A549 treated with dexamethasone at 1 μM for 4 hours (cell line): ENCODE measurements around the gene PAK4. TPM values are rescaled to one million over a fixed set of nuclear protein-coding genes. Genes with fewer than 3 reads are reported as not detected.

Experiments
- total RNA-seq: library from RNA; stranded (reverse); fragments of 200-300 nt; extraction: Qiagen RNA extraction; gene quantifications from 5 replicates; pipeline ENCODE4 v1.2.3, GENCODE V29; 2022

Gene PAK4
- total RNA-seq = 70.5 to 147 TPM (median 134 TPM) in 5 replicates

GRCh38 chr19:39125554-39126311, at the start of gene PAK4:
TSS of gene PAK4 (plus strand) at chr19:39125786. CDS start at chr19:39169554, 43,768 bp downstream.

GRCh38 chr19:39083983-39084731, 41.4 kb upstream of the PAK4 start, which contains the start of gene ACP7:
TSS of gene ACP7 (plus strand) at chr19:39084368. CDS start at chr19:39085270, 902 bp downstream.

GRCh38 chr19:39196860-39197562, 71.4 kb downstream of the PAK4 start, which contains the start of gene NCCRP1:
TSS of gene NCCRP1 (plus strand) at chr19:39196964. CDS start at chr19:39196983, 19 bp downstream.

GRCh38 chr19:39203372-39204341, 78.1 kb downstream of the PAK4 start, which contains the start of gene SYCN:
TSS of gene SYCN (minus strand) at chr19:39204263. CDS start at chr19:39204254, 9 bp downstream.

Other genes with a start within 250 kb of the PAK4 start
- gene RINL, start 247.5 kb upstream of the PAK4 start, total RNA-seq = 2.1 to 3.9 TPM (median 2.6 TPM) in 5 replicates
- 32.1 to 38.1 TPM (median 35.6 TPM) in 5 replicates for gene SIRT2, start 226.2 kb upstream of the PAK4 start, total RNA-seq
- gene NFKBIB, start 225.8 kb upstream of the PAK4 start, total RNA-seq = 59.1 to 111 TPM (median 94.5 TPM) in 5 replicates
- 0.40 to 0.88 TPM (median 0.74 TPM) in 5 replicates for gene CCER2, start 213.6 kb upstream of the PAK4 start, total RNA-seq
- gene SARS2, start 195.0 kb upstream of the PAK4 start, total RNA-seq = 39.3 to 52.1 TPM (median 51.6 TPM) in 5 replicates
- gene MRPS12, start 194.8 kb upstream of the PAK4 start, total RNA-seq = 194 to 269 TPM (median 223 TPM) in 5 replicates
- 56.0 to 78.7 TPM (median 73.9 TPM) in 5 replicates for gene FBXO17, start 150.0 kb upstream of the PAK4 start, total RNA-seq
- gene FBXO27, start 93.2 kb upstream of the PAK4 start, total RNA-seq = 2.1 to 4.5 TPM (median 3.7 TPM) in 5 replicates
- gene ACP7, start 41.4 kb upstream of the PAK4 start, total RNA-seq = 0.02 to 0.07 TPM (median 0.05 TPM) in 5 replicates
- 1.0 to 1.7 TPM (median 1.5 TPM) in 5 replicates for gene NCCRP1, start 71.2 kb downstream of the PAK4 start, total RNA-seq
- not detected in 5 replicates for gene SYCN, start 78.5 kb downstream of the PAK4 start, total RNA-seq
- gene IFNL3, start 119.2 kb downstream of the PAK4 start, total RNA-seq = not detected in 5 replicates
- gene IFNL4, start 123.1 kb downstream of the PAK4 start, total RNA-seq = not detected in 5 replicates
- not detected in 5 replicates for gene IFNL2, start 142.6 kb downstream of the PAK4 start, total RNA-seq
- 0.16 to 0.26 TPM in 2 of 5 replicates, not detected in the others for gene IFNL1, start 170.6 kb downstream of the PAK4 start, total RNA-seq
- 6.3 to 10.8 TPM (median 9.6 TPM) in 5 replicates for gene LRFN1, start 195.1 kb downstream of the PAK4 start, total RNA-seq
- 0.31 TPM in 1 of 5 replicates, not detected in the others for gene GMFG, start 210.3 kb downstream of the PAK4 start, total RNA-seq
- gene SAMD4B, start 216.6 kb downstream of the PAK4 start, total RNA-seq = 101 to 193 TPM (median 189 TPM) in 5 replicates